SK-N-SH treated with all-trans-retinoic acid at 6 μM for 48 hours (cell line): Measurements from ENCODE around the gene LGI1.

Source experiments
- ATAC-seq: fragments of 200-7000 bp; cut with Tn5 transposase; 3 replicates; pipeline ENCODE4 v1.9.1; 2020; ENCODE audit warnings: mild to moderate bottlenecking, moderate library complexity
- ARNTL ChIP-seq: fragments of 450-650 bp; formaldehyde crosslinking; IDR thresholded peaks from 2 replicates; pipeline ENCODE4 v1.5.0; 2020; ENCODE audit warnings: low read depth, mild to moderate bottlenecking, moderate library complexity, borderline replicate concordance
- BACH2 ChIP-seq: fragments of 250-450 bp; sonication (Bioruptor Pico); IDR thresholded peaks from 2 replicates; pipeline ENCODE4 v1.9.0; 2021; ENCODE audit warnings: mild to moderate bottlenecking, borderline replicate concordance
- CSDC2 ChIP-seq: fragments of 250-450 bp; sonication (Bioruptor Pico); IDR thresholded peaks from 2 replicates; pipeline ENCODE4 v1.5.0; 2020; ENCODE audit warnings: mild to moderate bottlenecking, moderate library complexity
- ESRRG ChIP-seq: fragments of 250-450 bp; sonication (Bioruptor Pico); IDR thresholded peaks from 2 replicates; pipeline ENCODE4 v1.6.1; 2021; ENCODE audit warnings: mild to moderate bottlenecking
- GLIS3 ChIP-seq: fragments of 250-450 bp; sonication (Bioruptor Pico); IDR thresholded peaks from 2 replicates; pipeline ENCODE4 v1.5.0; 2020; ENCODE audit warnings: mild to moderate bottlenecking, moderate library complexity
- OSR1 ChIP-seq: fragments of 250-450 bp; sonication (Bioruptor Pico); IDR thresholded peaks from 2 replicates; pipeline ENCODE4 v1.8.0; 2022; ENCODE audit warnings: moderate library complexity, mild to moderate bottlenecking, inconsistent platforms
- RARB ChIP-seq: fragments of 250-450 bp; sonication (Bioruptor Pico); IDR thresholded peaks from 2 replicates; pipeline ENCODE4 v1.8.0; 2021; ENCODE audit warnings: mild to moderate bottlenecking, moderate library complexity
- SNAI2 ChIP-seq: fragments of 250-450 bp; sonication (Bioruptor Pico); IDR thresholded peaks from 2 replicates; pipeline ENCODE4 v1.5.0; 2020; ENCODE audit warnings: mild to moderate bottlenecking, moderate library complexity
- TCF4 ChIP-seq: fragments of 250-450 bp; sonication (Bioruptor Pico); IDR thresholded peaks from 2 replicates; pipeline ENCODE4 v1.8.0; 2021; ENCODE audit warnings: mild to moderate bottlenecking, moderate library complexity, borderline replicate concordance
- TOX ChIP-seq: fragments of 250-450 bp; sonication (Bioruptor Pico); IDR thresholded peaks from 2 replicates; pipeline ENCODE4 v1.8.0; 2021; ENCODE audit warnings: mild to moderate bottlenecking, moderate library complexity, borderline replicate concordance
- ZC3H10 ChIP-seq: fragments of 250-450 bp; sonication (Bioruptor Pico); IDR thresholded peaks from 2 replicates; pipeline ENCODE4 v1.5.1; 2021; ENCODE audit warnings: mild to moderate bottlenecking, moderate library complexity
- ZFP3 ChIP-seq: fragments of 250-450 bp; sonication (Bioruptor Pico); IDR thresholded peaks from 2 replicates; pipeline ENCODE4 v1.5.0; 2020; ENCODE audit warnings: mild to moderate bottlenecking, moderate library complexity
- ZFP30 ChIP-seq: fragments of 450-650 bp; formaldehyde crosslinking; IDR thresholded peaks from 2 replicates; pipeline ENCODE4 v1.5.0; 2022; ENCODE audit warnings: mild to moderate bottlenecking, moderate library complexity
- ZNF565 ChIP-seq: fragments of 450-650 bp; formaldehyde crosslinking; conservative IDR thresholded peaks from 2 replicates; pipeline ENCODE4 v1.5.0; 2020; ENCODE audit warnings: low read depth, mild to moderate bottlenecking, moderate library complexity
- ZNF70 ChIP-seq: fragments of 450-650 bp; formaldehyde crosslinking; IDR thresholded peaks from 2 replicates; pipeline ENCODE4 v1.5.0; 2020; ENCODE audit warnings: mild to moderate bottlenecking, moderate library complexity
- ZNF8 ChIP-seq: fragments of 450-650 bp; formaldehyde crosslinking; IDR thresholded peaks from 2 replicates; pipeline ENCODE4 v1.5.0; 2020; ENCODE audit warnings: mild to moderate bottlenecking, moderate library complexity
- TF ChIP-seq, protein P1 (sequence below): fragments of 250-450 bp; sonication (Bioruptor Pico); IDR thresholded peaks from 2 replicates; pipeline ENCODE4 v1.8.0; 2020; ENCODE audit warnings: mild to moderate bottlenecking, moderate library complexity, borderline replicate concordance
- TF ChIP-seq, protein P2 (sequence below): fragments of 250-450 bp; sonication (Bioruptor Pico); IDR thresholded peaks from 2 replicates; pipeline ENCODE4 v1.5.1; 2020; ENCODE audit warnings: low read depth, mild to moderate bottlenecking, moderate library complexity
- TF ChIP-seq, protein P3 (sequence below): fragments of 250-450 bp; sonication (Bioruptor Pico); IDR thresholded peaks from 2 replicates; pipeline ENCODE4 v1.5.0; 2020; ENCODE audit warnings: mild to moderate bottlenecking, moderate library complexity
- TF ChIP-seq, protein P4 (sequence below): fragments of 250-450 bp; sonication (Bioruptor Pico); IDR thresholded peaks from 2 replicates; pipeline ENCODE4 v1.5.1; 2021; ENCODE audit warnings: mild to moderate bottlenecking, moderate library complexity

The LGI1 gene

DNA sequence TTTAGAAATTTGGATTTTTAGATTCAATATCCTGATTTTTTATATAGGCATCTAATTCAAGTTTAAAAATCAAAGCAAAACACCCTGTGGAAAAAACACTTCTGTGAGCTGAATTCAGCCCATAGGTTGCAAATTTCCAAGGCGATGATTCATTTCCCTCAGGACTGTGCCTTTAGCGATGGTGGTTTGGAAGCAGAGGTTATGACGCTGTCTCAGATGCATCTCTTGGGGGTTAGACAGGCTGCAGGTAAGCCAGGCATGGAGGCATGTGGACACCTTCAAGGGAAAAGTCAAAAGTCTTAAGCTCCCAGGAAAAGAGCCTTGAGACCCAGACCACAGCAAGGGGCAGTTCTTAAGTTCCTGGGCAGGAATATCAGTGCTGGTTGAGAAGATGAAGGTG lies 45.8 kb upstream of the LGI1 start (continued):
- TF ChIP-seq, protein P1, sequence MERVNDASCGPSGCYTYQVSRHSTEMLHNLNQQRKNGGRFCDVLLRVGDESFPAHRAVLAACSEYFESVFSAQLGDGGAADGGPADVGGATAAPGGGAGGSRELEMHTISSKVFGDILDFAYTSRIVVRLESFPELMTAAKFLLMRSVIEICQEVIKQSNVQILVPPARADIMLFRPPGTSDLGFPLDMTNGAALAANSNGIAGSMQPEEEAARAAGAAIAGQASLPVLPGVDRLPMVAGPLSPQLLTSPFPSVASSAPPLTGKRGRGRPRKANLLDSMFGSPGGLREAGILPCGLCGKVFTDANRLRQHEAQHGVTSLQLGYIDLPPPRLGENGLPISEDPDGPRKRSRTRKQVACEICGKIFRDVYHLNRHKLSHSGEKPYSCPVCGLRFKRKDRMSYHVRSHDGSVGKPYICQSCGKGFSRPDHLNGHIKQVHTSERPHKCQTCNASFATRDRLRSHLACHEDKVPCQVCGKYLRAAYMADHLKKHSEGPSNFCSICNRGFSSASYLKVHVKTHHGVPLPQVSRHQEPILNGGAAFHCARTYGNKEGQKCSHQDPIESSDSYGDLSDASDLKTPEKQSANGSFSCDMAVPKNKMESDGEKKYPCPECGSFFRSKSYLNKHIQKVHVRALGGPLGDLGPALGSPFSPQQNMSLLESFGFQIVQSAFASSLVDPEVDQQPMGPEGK = no peak
- TF ChIP-seq, all 23 proteins: peak for 0

DNA sequence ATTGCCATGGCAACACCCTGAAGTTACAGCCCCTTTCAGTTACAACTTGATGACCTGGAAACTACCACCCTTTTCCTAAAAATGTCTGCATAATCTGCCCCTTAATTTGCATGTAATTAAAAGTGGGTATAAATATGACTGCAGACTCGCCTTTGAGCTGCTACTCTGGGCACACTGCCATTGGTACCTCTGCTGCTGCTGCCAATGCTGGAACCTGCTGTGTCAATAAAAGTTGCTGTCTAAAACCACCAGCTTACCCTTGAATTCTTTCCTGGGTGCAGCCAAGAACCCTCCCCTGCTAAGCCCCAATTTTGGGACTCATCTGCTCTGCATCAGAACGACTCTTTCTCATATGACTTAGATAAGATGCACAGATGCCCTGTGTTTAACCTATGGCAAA lies 45.1 kb upstream of the LGI1 start:
- TF ChIP-seq SNAI2 (CRISPR knock-in tag) = no peak
- no peak for TF ChIP-seq ZFP30 (CRISPR knock-in tag)
- TF ChIP-seq, protein P2, sequence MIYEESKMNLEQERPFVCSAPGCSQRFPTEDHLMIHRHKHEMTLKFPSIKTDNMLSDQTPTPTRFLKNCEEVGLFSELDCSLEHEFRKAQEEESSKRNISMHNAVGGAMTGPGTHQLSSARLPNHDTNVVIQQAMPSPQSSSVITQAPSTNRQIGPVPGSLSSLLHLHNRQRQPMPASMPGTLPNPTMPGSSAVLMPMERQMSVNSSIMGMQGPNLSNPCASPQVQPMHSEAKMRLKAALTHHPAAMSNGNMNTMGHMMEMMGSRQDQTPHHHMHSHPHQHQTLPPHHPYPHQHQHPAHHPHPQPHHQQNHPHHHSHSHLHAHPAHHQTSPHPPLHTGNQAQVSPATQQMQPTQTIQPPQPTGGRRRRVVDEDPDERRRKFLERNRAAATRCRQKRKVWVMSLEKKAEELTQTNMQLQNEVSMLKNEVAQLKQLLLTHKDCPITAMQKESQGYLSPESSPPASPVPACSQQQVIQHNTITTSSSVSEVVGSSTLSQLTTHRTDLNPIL = no peak
- TF ChIP-seq ZNF565 (CRISPR knock-in tag) = no peak
- TF ChIP-seq ZNF8 = no peak
- no peak for TF ChIP-seq OSR1 (CRISPR knock-in tag)
- TF ChIP-seq GLIS3 = no peak
- no peak for TF ChIP-seq ZC3H10
- no peak for TF ChIP-seq TOX (CRISPR knock-in tag)
- TF ChIP-seq ZFP3 = no peak
- TF ChIP-seq TCF4 (CRISPR knock-in tag) = no peak
- TF ChIP-seq, protein P3, sequence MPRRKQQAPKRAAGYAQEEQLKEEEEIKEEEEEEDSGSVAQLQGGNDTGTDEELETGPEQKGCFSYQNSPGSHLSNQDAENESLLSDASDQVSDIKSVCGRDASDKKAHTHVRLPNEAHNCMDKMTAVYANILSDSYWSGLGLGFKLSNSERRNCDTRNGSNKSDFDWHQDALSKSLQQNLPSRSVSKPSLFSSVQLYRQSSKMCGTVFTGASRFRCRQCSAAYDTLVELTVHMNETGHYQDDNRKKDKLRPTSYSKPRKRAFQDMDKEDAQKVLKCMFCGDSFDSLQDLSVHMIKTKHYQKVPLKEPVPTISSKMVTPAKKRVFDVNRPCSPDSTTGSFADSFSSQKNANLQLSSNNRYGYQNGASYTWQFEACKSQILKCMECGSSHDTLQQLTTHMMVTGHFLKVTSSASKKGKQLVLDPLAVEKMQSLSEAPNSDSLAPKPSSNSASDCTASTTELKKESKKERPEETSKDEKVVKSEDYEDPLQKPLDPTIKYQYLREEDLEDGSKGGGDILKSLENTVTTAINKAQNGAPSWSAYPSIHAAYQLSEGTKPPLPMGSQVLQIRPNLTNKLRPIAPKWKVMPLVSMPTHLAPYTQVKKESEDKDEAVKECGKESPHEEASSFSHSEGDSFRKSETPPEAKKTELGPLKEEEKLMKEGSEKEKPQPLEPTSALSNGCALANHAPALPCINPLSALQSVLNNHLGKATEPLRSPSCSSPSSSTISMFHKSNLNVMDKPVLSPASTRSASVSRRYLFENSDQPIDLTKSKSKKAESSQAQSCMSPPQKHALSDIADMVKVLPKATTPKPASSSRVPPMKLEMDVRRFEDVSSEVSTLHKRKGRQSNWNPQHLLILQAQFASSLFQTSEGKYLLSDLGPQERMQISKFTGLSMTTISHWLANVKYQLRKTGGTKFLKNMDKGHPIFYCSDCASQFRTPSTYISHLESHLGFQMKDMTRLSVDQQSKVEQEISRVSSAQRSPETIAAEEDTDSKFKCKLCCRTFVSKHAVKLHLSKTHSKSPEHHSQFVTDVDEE (CRISPR knock-in tag) = no peak
- TF ChIP-seq, protein P4, sequence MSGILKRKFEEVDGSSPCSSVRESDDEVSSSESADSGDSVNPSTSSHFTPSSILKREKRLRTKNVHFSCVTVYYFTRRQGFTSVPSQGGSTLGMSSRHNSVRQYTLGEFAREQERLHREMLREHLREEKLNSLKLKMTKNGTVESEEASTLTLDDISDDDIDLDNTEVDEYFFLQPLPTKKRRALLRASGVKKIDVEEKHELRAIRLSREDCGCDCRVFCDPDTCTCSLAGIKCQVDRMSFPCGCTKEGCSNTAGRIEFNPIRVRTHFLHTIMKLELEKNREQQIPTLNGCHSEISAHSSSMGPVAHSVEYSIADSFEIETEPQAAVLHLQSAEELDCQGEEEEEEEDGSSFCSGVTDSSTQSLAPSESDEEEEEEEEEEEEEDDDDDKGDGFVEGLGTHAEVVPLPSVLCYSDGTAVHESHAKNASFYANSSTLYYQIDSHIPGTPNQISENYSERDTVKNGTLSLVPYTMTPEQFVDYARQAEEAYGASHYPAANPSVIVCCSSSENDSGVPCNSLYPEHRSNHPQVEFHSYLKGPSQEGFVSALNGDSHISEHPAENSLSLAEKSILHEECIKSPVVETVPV (CRISPR knock-in tag) = no peak
- TF ChIP-seq RARB (CRISPR knock-in tag) = no peak
- TF ChIP-seq ARNTL (CRISPR knock-in tag) = no peak
- TF ChIP-seq BACH2 (CRISPR knock-in tag) = no peak
- no peak for ATAC-seq

DNA sequence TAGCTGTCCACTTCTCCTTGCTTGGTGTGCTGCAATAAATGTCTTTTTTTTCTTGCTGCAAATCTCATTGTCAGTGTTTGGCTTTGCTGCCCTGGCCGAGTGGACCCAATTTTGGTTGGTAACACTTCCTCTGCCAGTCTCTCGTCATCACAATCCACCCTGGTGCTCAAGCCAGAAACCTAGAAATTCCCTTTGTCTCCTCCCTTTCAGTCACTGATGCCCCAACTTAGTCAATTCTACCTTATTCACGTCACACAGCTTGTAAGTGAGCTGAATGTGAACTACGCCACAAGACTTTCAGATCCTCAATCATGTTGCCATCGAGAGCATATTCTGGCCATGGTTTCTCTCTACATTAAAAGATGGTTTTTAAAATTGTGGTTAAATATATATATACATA lies 42.4 kb upstream of the LGI1 start:
- no peak for ATAC-seq
- TF ChIP-seq TCF4 (CRISPR knock-in tag) (no peak), ZNF8 (no peak), ZFP3 (no peak), BACH2 (CRISPR knock-in tag) (no peak), ESRRG (CRISPR knock-in tag) (no peak), ZC3H10 (no peak), OSR1 (CRISPR knock-in tag) (no peak), SNAI2 (CRISPR knock-in tag) (no peak), TOX (CRISPR knock-in tag) (no peak), ZNF565 (CRISPR knock-in tag) (no peak), GLIS3 (no peak), RARB (CRISPR knock-in tag) (no peak), ZNF70 (CRISPR knock-in tag) (no peak), CSDC2 (CRISPR knock-in tag) (no peak)
- TF ChIP-seq, protein P2 = no peak
- TF ChIP-seq, protein P4 (CRISPR knock-in tag) = no peak
